Astrocyte (in vitro differentiated cells and primary cell): Measurements from ENCODE around the gene TEX22. TPM values are rescaled to one million over a fixed set of nuclear protein-coding genes. Genes with fewer than 3 reads are reported as not detected.

Source experiments
- DNase-seq: peaks from one replicate; pipeline ENCODE4 v3.0.0-alpha.2; 2010; ENCODE audit warnings: low read depth
- FAIRE-seq: peaks from 2 replicates; lab custom pipeline; 2011; peaks lifted over from hg19 to GRCh38; lab: Jason Lieb, UNC
- H2AFZ ChIP-seq: 2 replicates; pipeline ENCODE4 v1.6.0; 2012; ENCODE audit warnings: low read depth, low read length, inconsistent platforms
- H3K27ac ChIP-seq: 2 replicates; pipeline ENCODE4 v1.5.1; 2011; ENCODE audit warnings: low read depth, low read length, inconsistent platforms
- H3K27me3 ChIP-seq: 2 replicates; pipeline ENCODE4 v1.6.0; 2011; ENCODE audit warnings: low read length, inconsistent platforms; ENCODE audit not compliant: insufficient read depth
- H3K36me3 ChIP-seq: 2 replicates; pipeline ENCODE4 v1.5.1; 2011; ENCODE audit warnings: low read length, inconsistent platforms; ENCODE audit not compliant: insufficient read depth
- H3K4me1 ChIP-seq: 2 replicates; pipeline ENCODE4 v1.5.1; 2011; ENCODE audit warnings: low read length, inconsistent platforms; ENCODE audit not compliant: insufficient read depth
- H3K4me2 ChIP-seq: 2 replicates; pipeline ENCODE4 v1.6.0; 2012; ENCODE audit warnings: low read length, inconsistent platforms
- H3K4me3 ChIP-seq: 2 replicates; pipeline ENCODE4 v1.5.1; 2011; ENCODE audit warnings: low read depth, mild to moderate bottlenecking, low read length, inconsistent platforms; ENCODE audit not compliant: insufficient read depth
- H3K79me2 ChIP-seq: 2 replicates; pipeline ENCODE4 v1.6.0; 2012; ENCODE audit warnings: mild to moderate bottlenecking, low read length, inconsistent platforms; ENCODE audit not compliant: insufficient read depth
- H3K9ac ChIP-seq: 2 replicates; pipeline ENCODE4 v1.6.0; 2012; ENCODE audit warnings: mild to moderate bottlenecking, low read length, inconsistent platforms
- H3K9me3 ChIP-seq: 2 replicates; pipeline ENCODE4 v1.5.1; 2012; ENCODE audit warnings: low read depth, mild to moderate bottlenecking, low read length, inconsistent platforms; ENCODE audit not compliant: insufficient read depth
- H4K20me1 ChIP-seq: 2 replicates; pipeline ENCODE4 v1.6.0; 2012; ENCODE audit warnings: low read length, inconsistent platforms; ENCODE audit not compliant: insufficient read depth
- H3K27ac Mint-ChIP-seq: one replicate; pipeline ENCODE4 v1.8.0; 2021; ENCODE audit warnings: mild to moderate bottlenecking, mixed read lengths; ENCODE audit not compliant: unreplicated experiment
- H3K27me3 Mint-ChIP-seq: one replicate; pipeline ENCODE4 v1.8.0; 2021; ENCODE audit warnings: low read depth, mixed read lengths; ENCODE audit not compliant: unreplicated experiment
- H3K36me3 Mint-ChIP-seq: one replicate; pipeline ENCODE4 v1.8.0; 2021; ENCODE audit warnings: low read depth, mixed read lengths; ENCODE audit not compliant: unreplicated experiment
- H3K4me1 Mint-ChIP-seq: one replicate; pipeline ENCODE4 v1.8.0; 2021; ENCODE audit warnings: low read depth, mixed read lengths; ENCODE audit not compliant: unreplicated experiment
- H3K4me3 Mint-ChIP-seq: one replicate; pipeline ENCODE4 v1.8.0; 2021; ENCODE audit warnings: mild to moderate bottlenecking, moderate library complexity, mixed read lengths; ENCODE audit not compliant: unreplicated experiment
- H3K9me3 Mint-ChIP-seq: one replicate; pipeline ENCODE4 v1.8.0; 2021; ENCODE audit warnings: mild to moderate bottlenecking, mixed read lengths; ENCODE audit not compliant: unreplicated experiment
- EZH2 ChIP-seq: IDR thresholded peaks from 2 replicates; pipeline ENCODE4 v1.6.1; 2012; ENCODE audit warnings: mild to moderate bottlenecking, low read length, inconsistent platforms; ENCODE audit not compliant: insufficient read depth
- total RNA-seq: library from RNA; stranded (reverse); gene quantifications from 2 replicates; pipeline ENCODE4 v1.2.1, GENCODE V29; 2021
- TF ChIP-seq, protein P1 (sequence below): IDR thresholded peaks from 2 replicates; pipeline ENCODE4 v1.5.1; 2011; ENCODE audit warnings: low read depth, mild to moderate bottlenecking, inconsistent platforms, low read length, moderate library complexity; ENCODE audit not compliant: insufficient read depth

The TEX22 gene
- total RNA-seq, 1 donor from 2014 or later, result 1.2 TPM

DNA sequence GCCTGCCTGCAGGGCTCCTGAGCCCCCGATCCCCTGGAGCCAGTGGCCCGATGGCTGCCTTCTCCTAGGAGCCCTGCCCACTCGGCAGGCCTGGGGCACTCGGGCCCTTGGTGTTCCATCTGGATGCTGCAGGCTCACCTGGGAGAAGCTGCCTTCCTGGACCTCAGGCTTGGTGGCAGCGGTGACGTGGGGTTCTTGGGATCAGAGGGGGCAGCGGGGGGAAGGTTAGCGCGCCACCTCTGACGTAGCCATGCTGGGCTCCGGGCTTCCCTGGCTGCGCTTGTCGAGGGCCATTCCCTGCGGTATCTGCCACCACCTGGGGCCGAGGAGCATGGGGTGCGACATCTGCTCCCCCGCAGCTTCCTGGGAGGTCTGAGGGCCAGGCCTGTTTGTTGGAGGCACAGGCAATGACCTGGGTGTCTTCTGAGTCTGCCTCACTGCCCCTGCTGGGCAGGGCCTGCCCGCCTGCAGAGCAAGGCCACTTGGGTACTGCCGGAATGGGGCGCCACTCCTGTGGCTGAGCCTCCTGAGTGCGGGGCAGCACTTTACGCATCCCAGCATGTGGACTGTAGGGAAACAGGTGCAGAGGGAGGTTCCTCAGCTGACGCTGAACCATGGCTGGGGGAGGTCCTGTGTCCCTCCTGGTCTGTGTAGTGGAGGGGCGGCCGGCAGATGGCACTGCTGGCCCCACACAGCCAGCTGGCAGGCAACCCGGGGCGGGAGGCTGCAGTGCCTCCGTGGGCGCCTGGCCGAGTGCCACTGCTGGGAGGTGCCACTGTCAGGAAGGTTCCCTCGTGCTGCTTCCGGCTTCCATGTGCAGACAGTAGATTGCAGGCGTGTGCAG is 41.6 kb downstream of the TEX22 start:
- Histone ChIP-seq H3K4me2 (no peak overlapping the region), H3K9ac (no peak overlapping the region), H3K4me1 (no peaks in the 10 kb centered on the region), H3K27ac (no peak overlapping the region), H4K20me1 (peaks cover 71% of the 10 kb centered on the region), H3K27me3 (no peaks in the 10 kb centered on the region), H2AFZ (no peak overlapping the region), H3K36me3 (peaks cover 7% of the 10 kb centered on the region), H3K4me3 (no peak overlapping the region), H3K79me2 (peaks cover 65% of the 10 kb centered on the region), H3K9me3 (no peaks in the 10 kb centered on the region)
- no peak overlapping the region for H3K4me3 Mint-ChIP-seq
- TF ChIP-seq EZH2, result no peak
- TF ChIP-seq, protein P1, sequence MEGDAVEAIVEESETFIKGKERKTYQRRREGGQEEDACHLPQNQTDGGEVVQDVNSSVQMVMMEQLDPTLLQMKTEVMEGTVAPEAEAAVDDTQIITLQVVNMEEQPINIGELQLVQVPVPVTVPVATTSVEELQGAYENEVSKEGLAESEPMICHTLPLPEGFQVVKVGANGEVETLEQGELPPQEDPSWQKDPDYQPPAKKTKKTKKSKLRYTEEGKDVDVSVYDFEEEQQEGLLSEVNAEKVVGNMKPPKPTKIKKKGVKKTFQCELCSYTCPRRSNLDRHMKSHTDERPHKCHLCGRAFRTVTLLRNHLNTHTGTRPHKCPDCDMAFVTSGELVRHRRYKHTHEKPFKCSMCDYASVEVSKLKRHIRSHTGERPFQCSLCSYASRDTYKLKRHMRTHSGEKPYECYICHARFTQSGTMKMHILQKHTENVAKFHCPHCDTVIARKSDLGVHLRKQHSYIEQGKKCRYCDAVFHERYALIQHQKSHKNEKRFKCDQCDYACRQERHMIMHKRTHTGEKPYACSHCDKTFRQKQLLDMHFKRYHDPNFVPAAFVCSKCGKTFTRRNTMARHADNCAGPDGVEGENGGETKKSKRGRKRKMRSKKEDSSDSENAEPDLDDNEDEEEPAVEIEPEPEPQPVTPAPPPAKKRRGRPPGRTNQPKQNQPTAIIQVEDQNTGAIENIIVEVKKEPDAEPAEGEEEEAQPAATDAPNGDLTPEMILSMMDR, result no peak
- no peaks in the 10 kb centered on the region for H3K27me3 Mint-ChIP-seq
- FAIRE-seq, result no peak
- peaks cover 6% of the 10 kb centered on the region for H3K36me3 Mint-ChIP-seq
- H3K4me1 Mint-ChIP-seq, result no peaks in the 10 kb centered on the region
- H3K9me3 Mint-ChIP-seq, result no peaks in the 10 kb centered on the region
- no peak overlapping the region for H3K27ac Mint-ChIP-seq
- DNase-seq, result no peak

DNA sequence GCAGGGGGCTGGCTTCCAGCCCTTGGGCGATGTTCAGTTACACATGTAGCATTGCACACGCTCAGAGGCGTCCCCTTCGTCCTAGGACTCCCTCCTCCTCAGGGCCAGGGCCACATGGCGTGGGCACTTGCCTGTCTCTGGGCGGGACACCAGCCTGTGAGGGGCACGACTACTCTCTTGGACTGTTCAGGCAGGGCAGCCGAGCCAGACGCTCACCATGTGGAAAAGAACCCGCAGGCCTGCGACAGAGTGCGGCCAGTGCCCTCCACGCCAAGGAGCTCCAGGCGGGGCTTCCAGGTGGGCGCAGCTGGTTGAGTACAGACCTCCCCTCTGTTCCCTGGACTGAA is 42.2 kb downstream of the TEX22 start:
- Histone ChIP-seq H3K4me2 (no peak overlapping the region), H4K20me1 (peaks cover 71% of the 10 kb centered on the region), H3K27ac (no peak overlapping the region), H3K36me3 (peaks cover 7% of the 10 kb centered on the region), H3K27me3 (no peaks in the 10 kb centered on the region), H3K4me1 (no peaks in the 10 kb centered on the region), H3K9ac (no peak overlapping the region), H3K9me3 (no peaks in the 10 kb centered on the region), H2AFZ (no peak overlapping the region), H3K79me2 (peaks cover 59% of the 10 kb centered on the region), H3K4me3 (no peak overlapping the region)
- Mint-ChIP-seq H3K36me3 (peaks cover 6% of the 10 kb centered on the region), H3K9me3 (no peaks in the 10 kb centered on the region), H3K4me1 (no peaks in the 10 kb centered on the region), H3K27ac (no peak overlapping the region), H3K27me3 (no peaks in the 10 kb centered on the region), H3K4me3 (no peak overlapping the region)
- TF ChIP-seq, protein P1, result no peak
- no peak for TF ChIP-seq EZH2
- FAIRE-seq (no peak), DNase-seq (no peak)

DNA sequence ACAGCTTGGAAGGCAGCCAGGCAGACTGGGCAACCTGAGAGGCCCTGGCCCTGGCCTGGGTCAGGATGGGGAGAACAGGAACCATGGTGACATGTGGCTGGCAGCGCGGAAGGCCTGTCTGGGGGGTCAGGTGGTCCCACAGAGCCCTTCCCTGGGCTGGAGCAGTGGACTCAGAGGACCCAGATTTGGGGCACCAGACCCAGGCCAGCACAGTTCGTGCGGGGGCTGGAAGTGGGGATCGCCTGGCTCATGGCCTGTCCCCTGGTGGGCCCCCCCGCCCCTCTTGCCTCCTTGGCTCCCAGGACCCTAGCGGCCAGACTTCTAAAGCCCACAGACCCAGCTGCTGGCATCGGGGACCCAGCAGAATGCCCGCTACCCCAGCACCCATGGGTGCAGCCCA is 42.7 kb downstream of the TEX22 start:
- H3K9me3 ChIP-seq, result no peaks in the 10 kb centered on the region
- no peak overlapping the region for H3K4me3 ChIP-seq
- Mint-ChIP-seq H3K27ac (no peak overlapping the region), H3K27me3 (no peaks in the 10 kb centered on the region), H3K36me3 (peaks cover 6% of the 10 kb centered on the region), H3K9me3 (no peaks in the 10 kb centered on the region), H3K4me1 (no peaks in the 10 kb centered on the region), H3K4me3 (no peak overlapping the region)
- H3K36me3 ChIP-seq, result peaks cover 7% of the 10 kb centered on the region
- no peak overlapping the region for H3K4me2 ChIP-seq
- no peak for DNase-seq
- peaks cover 66% of the 10 kb centered on the region for H4K20me1 ChIP-seq
- H2AFZ ChIP-seq, result no peak overlapping the region
- no peaks in the 10 kb centered on the region for H3K27me3 ChIP-seq
- TF ChIP-seq, protein P1, result no peak
- TF ChIP-seq EZH2, result no peak
- FAIRE-seq, result no peak
- H3K27ac ChIP-seq, result no peak overlapping the region
- no peaks in the 10 kb centered on the region for H3K4me1 ChIP-seq
- peaks cover 57% of the 10 kb centered on the region for H3K79me2 ChIP-seq
- H3K9ac ChIP-seq, result no peak overlapping the region
